SU-DHL-6 (cell line): ENCODE measurements around the gene IFT25.

Source experiments
- CTCF ChIP-seq: fragments of 200-600 bp; sonication (generic); IDR thresholded peaks from one replicate; pipeline ENCODE4 v1.5.1; 2017; ENCODE audit warnings: antibody characterized with exemption, mild to moderate bottlenecking, low read length, moderate library complexity; ENCODE audit not compliant: insufficient read depth, poor library complexity, severe bottlenecking
- EZH2phosphoT487 ChIP-seq: fragments of 200-600 bp; sonication (generic), shearing (Covaris generic); conservative IDR thresholded peaks from 2 replicates; pipeline ENCODE4 v1.6.1; 2018; ENCODE audit warnings: mild to moderate bottlenecking, antibody characterized with exemption, low read length, moderate library complexity, mixed read lengths

GRCh38 chr1:53888681-53889080, 56.8 kb downstream of the IFT25 start:
- TF ChIP-seq CTCF = no peak
- no peak for TF ChIP-seq EZH2phosphoT487
